Prostate gland (tissue), 2 donors: ENCODE data around the gene PPP1R1B.

Experiments used
- CTCF ChIP-seq, 4 experiments: fragments of 200-600 bp in 2 of 4; fragments of 450-650 bp in 2 of 4; sonication (generic) in 2 of 4; IDR thresholded peaks; 1 replicate in 3 of 4; 2 replicates in 1 of 4; pipeline ENCODE4 v1.5.1; 2016 to 2019; ENCODE audit warnings: antibody characterized with exemption in 4 of 4, mild to moderate bottlenecking in 2 of 4, moderate library complexity in 2 of 4
- POLR2A ChIP-seq: fragments of 450-650 bp; IDR thresholded peaks from one replicate; pipeline ENCODE4 v1.6.1; 2016; ENCODE audit warnings: antibody characterized with exemption, mild to moderate bottlenecking

GRCh38 chr17:39624313-39624712 is 2.4 kb upstream of the PPP1R1B start:
- TF ChIP-seq CTCF (IDR thresholded peaks at IDR 0.05) (no peak), POLR2A (no peak)
